ENCODE measurements around the gene MARCHF3. TPM values are rescaled to one million over a fixed set of nuclear protein-coding genes. Genes with fewer than 3 reads are reported as not detected.
"Not testable (repeated sequence)": the region's sequence is repeated elsewhere in the genome, so short reads cannot be mapped to it uniquely, and the experiment has no call there.

Gene MARCHF3
- total RNA-seq, 1 experiment from 2014 or later = 16.1 TPM

- TF ChIP-seq ZNF425 (CRISPR knock-in tag; conservative IDR thresholded peaks at IDR 0.05) (no peak), ZNF121 (CRISPR knock-in tag; IDR thresholded peaks at IDR 0.05) (no peak), NR2C2 (CRISPR knock-in tag; IDR thresholded peaks at IDR 0.05) (no peak), ATF6 (CRISPR knock-in tag; IDR thresholded peaks at IDR 0.05) (no peak)
- TF ChIP-seq, protein P1, sequence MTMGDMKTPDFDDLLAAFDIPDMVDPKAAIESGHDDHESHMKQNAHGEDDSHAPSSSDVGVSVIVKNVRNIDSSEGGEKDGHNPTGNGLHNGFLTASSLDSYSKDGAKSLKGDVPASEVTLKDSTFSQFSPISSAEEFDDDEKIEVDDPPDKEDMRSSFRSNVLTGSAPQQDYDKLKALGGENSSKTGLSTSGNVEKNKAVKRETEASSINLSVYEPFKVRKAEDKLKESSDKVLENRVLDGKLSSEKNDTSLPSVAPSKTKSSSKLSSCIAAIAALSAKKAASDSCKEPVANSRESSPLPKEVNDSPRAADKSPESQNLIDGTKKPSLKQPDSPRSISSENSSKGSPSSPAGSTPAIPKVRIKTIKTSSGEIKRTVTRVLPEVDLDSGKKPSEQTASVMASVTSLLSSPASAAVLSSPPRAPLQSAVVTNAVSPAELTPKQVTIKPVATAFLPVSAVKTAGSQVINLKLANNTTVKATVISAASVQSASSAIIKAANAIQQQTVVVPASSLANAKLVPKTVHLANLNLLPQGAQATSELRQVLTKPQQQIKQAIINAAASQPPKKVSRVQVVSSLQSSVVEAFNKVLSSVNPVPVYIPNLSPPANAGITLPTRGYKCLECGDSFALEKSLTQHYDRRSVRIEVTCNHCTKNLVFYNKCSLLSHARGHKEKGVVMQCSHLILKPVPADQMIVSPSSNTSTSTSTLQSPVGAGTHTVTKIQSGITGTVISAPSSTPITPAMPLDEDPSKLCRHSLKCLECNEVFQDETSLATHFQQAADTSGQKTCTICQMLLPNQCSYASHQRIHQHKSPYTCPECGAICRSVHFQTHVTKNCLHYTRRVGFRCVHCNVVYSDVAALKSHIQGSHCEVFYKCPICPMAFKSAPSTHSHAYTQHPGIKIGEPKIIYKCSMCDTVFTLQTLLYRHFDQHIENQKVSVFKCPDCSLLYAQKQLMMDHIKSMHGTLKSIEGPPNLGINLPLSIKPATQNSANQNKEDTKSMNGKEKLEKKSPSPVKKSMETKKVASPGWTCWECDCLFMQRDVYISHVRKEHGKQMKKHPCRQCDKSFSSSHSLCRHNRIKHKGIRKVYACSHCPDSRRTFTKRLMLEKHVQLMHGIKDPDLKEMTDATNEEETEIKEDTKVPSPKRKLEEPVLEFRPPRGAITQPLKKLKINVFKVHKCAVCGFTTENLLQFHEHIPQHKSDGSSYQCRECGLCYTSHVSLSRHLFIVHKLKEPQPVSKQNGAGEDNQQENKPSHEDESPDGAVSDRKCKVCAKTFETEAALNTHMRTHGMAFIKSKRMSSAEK (CRISPR knock-in tag; IDR thresholded peaks at IDR 0.05; ENCODE audit: borderline replicate concordance) = no peak
Observed at GRCh38 chr5:126846344-126846743, 184.0 kb downstream of the MARCHF3 start (continued).

GRCh38 chr5:126845470-126846070, 184.8 kb downstream of the MARCHF3 start:
- Mint-ChIP-seq H3K27ac (peak overlapping the region; percentile 94), H3K36me3 (peaks cover 38% of the 10 kb centered on the region), H3K4me1 (peaks cover 73% of the 10 kb centered on the region), H3K4me3 (peak overlapping the region; percentile 95)
- CTCF ChIA-PET = interaction anchor here (1.0 kb wide), 1 partner anchor 13 kb away, joined by 3 read pairs; no protein-coding TSS in a partner anchor
- ATAC-seq = peak; percentile 85
- POLR2A ChIA-PET; H3K27me3 Mint-ChIP-seq (ENCODE audit: low read depth); H3K9me3 Mint-ChIP-seq: not testable (repeated sequence)
- DNase-seq (ENCODE audit: low spot score) = peak; percentile 61

DNA sequence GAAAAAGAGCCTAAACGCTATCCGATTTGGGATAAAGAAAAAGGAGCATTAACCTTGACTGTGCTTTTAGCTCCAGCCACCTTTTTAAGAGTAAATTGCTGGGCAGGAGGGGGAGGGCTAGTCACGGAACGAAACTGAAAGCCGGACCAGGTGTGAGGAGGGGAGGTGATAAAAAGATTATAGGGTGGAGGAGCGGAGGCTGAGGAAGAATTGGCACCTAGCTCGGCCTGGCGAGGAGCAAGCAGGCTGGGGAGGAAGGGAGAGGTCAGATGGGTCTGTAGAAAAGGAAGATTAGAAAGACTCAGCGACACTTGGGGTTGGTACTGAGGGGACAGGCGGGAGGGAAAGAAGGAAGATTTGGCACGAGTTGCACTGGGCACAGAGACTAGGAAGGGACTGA, 187.0 kb downstream of the MARCHF3 start:
- H3K27ac Mint-ChIP-seq = peak overlapping the region; percentile 99
- POLR2A ChIA-PET; H3K9me3 Mint-ChIP-seq; H3K27me3 Mint-ChIP-seq (ENCODE audit: low read depth); DNase-seq (ENCODE audit: low spot score); ATAC-seq; CTCF ChIA-PET: not testable (repeated sequence)
- peaks cover 39% of the 10 kb centered on the region for H3K36me3 Mint-ChIP-seq
- peaks cover 81% of the 10 kb centered on the region for H3K4me1 Mint-ChIP-seq
- H3K4me3 Mint-ChIP-seq = peak overlapping the region; percentile 95

- H3K27me3 Mint-ChIP-seq (ENCODE audit: low read depth); CTCF ChIA-PET; H3K9me3 Mint-ChIP-seq: not testable (repeated sequence)
- H3K4me1 Mint-ChIP-seq = peaks cover 69% of the 10 kb centered on the region
- POLR2A ChIA-PET = interaction anchor here (1.0 kb wide), 1 partner anchor 61 kb away, joined by 5 read pairs; no protein-coding TSS in a partner anchor
- peaks cover 67% of the 10 kb centered on the region for H3K36me3 Mint-ChIP-seq
- peak overlapping the region; percentile 99 for H3K27ac Mint-ChIP-seq
- peak overlapping the region; percentile 95 for H3K4me3 Mint-ChIP-seq
- DNase-seq (ENCODE audit: low spot score) (peak; percentile 43), ATAC-seq (peak; percentile 61)
- TF ChIP-seq ZMAT4 (CRISPR knock-in tag; IDR thresholded peaks at IDR 0.05) (0 out of 2 replicates have a peak, but pooled peaks have one; percentile 53), TEAD1 (CRISPR knock-in tag; IDR thresholded peaks at IDR 0.05) (peak; percentile 94)
Observed at GRCh38 chr5:126839407-126839806, 191.0 kb downstream of the MARCHF3 start.

Data from WTC11 (cell line).